Fibroblast of skin of scalp (primary cell): ENCODE measurements around the gene ASB2.

Experiments
- DNase-seq: peaks from one replicate; pipeline ENCODE4 v3.0.0-alpha.2; 2013

ASB2 gene

GRCh38 chr14:93945070-93945399, 31.3 kb downstream of the ASB2 start:
- DNase-seq = no peak

- DNase-seq = no peak
These were observed 31.9 kb downstream of the ASB2 start for GRCh38 chr14:93944348-93945069.

- DNase-seq = no peak
These were observed 32.4 kb downstream of the ASB2 start for GRCh38 chr14:93943930-93944329.

DNA sequence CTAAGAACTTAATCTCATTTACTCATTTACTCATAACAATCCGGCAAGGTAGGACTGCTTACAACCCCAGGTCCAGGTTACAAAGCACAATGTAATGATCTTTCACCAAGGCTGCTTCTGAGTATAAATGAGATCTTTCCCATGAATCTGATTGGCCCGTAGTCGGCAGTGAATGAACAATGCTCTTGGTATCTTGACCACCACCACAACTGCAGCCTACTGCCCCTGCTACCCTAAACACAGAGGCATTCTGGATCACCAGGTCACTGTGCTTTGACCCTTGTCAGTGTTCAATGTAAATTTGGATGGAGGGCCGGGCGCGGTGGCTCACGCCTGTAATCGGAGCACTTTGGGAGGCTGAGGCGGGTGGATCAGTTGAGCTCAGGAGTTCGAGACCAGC, 33.3 kb downstream of the ASB2 start:
- DNase-seq = no peak

DNA sequence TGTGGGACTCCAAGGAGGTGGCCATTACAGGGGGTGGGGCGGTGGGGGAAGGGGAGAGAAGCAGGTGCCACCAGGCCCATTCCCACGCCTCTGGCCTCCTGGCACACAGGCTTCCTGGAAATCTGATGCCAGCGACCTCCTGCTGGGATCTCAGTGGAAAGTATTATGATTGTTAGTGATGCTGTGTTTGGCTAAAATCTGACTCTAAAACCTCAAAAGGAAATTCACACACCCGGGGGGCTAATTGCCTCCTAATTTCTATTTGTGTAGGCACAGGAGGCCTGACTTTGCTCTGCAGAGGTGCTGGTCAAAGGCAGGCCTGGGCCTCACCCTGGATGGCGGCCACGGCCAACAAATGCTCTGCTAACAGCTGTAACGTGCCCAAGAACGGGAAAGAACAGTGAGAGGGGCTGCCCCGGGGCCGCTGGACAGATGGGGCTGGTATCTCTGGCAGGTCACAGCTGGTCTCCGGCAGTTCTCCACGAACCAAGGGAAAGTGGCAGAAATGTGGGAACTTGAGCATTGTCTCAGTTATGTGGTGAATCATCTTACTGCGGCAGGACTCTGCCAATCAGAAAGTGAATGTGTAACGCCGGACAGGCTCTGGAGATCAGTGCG, 35.0 kb downstream of the ASB2 start:
- peak; percentile 47 for DNase-seq

GRCh38 chr14:93940437-93940836, 35.9 kb downstream of the ASB2 start:
- DNase-seq = no peak

- peak; percentile 64 for DNase-seq
These were observed 36.8 kb downstream of the ASB2 start for GRCh38 chr14:93939304-93940229.

GRCh38 chr14:93938751-93939303, 37.5 kb downstream of the ASB2 start:
- DNase-seq = no peak

- no peak for DNase-seq
These were observed 38.9 kb downstream of the ASB2 start for GRCh38 chr14:93937519-93937918.

GRCh38 chr14:93936926-93937325, 39.4 kb downstream of the ASB2 start:
- DNase-seq = no peak

DNA sequence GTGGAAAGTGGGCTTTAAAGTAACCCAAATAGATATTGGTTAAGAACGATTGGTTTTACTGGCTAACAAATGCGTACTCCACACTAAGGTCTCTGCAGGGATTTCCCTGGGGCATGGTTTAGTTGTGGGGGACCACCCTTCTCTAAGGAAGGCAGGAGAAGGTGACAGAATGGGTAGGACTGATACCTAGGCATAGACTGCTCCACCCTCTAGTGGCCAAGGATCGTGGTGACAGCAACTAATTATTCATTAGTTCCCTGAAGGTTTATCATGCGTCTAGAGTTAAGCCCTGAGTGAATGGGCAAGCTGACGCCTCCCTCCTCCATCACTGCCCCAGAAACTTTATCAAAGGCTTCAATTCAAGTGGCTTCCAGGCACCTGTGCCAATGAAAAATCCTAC, 40.1 kb downstream of the ASB2 start:
- no peak for DNase-seq

DNA sequence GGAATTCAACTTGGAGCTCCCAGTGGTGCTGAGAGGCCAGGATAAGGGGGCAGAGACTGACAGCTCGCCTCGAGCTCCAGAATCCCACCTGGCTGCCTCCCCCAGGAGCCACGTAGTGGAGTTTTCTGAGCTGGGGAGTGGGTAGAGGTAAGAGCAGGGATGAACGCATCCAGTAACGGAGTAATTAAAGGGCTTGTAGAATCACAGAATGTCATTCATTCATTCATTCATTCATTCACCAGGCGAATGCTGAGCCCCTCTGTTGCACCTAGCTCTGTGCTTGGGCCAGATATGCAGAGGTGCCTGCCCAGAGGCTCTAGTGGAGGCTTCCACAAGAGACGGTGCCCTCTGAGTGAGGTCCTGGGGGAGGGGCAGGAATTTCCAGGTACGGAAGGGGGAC, 41.2 kb downstream of the ASB2 start:
- DNase-seq = no peak

DNA sequence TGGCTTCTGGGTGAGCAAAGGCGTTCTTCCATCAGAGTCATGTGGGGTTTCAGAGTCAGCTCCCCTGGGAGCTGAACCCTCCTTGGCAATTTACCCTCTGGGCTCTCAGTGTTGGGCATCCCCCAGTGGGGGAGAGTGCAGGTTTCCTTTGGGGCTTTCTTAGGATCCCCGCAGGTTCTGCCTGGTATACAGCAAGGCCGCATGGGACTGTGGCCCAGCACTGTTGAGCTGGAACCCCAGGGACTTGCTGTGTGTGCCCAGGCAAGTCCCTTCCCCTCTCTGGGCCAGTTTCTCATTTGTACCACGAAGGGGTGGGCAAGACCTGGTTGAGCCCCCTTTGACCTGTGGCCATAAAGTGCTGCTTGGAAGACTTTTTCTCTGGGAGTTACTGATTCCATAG, 43.7 kb downstream of the ASB2 start:
- DNase-seq = no peak

GRCh38 chr14:93930989-93931307, 45.4 kb downstream of the ASB2 start:
- no peak for DNase-seq

- no peak for DNase-seq
These were observed 45.9 kb downstream of the ASB2 start for GRCh38 chr14:93930296-93930988.

DNA sequence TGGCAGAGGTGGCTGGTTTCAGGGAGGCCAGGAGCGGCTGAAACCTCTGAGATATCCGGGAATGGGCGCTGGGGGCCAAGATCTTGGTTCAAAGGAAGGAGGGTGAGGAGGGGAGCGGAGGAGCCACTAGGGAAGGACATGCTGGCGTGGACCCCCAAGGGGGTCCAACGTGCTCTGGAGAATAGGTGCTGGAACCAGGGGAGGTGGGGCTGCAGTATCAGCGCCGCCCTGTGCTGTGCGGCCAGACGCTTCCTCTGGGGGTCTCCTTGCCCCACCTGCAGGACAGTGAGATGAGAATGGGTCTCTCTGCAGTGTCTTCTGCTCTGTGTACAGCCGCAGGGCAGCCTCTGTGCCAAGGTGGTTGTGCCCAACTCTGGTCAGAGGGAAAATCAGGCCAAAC, 46.7 kb downstream of the ASB2 start:
- DNase-seq = no peak

GRCh38 chr14:93929048-93929535, 47.3 kb downstream of the ASB2 start:
- no peak for DNase-seq

DNA sequence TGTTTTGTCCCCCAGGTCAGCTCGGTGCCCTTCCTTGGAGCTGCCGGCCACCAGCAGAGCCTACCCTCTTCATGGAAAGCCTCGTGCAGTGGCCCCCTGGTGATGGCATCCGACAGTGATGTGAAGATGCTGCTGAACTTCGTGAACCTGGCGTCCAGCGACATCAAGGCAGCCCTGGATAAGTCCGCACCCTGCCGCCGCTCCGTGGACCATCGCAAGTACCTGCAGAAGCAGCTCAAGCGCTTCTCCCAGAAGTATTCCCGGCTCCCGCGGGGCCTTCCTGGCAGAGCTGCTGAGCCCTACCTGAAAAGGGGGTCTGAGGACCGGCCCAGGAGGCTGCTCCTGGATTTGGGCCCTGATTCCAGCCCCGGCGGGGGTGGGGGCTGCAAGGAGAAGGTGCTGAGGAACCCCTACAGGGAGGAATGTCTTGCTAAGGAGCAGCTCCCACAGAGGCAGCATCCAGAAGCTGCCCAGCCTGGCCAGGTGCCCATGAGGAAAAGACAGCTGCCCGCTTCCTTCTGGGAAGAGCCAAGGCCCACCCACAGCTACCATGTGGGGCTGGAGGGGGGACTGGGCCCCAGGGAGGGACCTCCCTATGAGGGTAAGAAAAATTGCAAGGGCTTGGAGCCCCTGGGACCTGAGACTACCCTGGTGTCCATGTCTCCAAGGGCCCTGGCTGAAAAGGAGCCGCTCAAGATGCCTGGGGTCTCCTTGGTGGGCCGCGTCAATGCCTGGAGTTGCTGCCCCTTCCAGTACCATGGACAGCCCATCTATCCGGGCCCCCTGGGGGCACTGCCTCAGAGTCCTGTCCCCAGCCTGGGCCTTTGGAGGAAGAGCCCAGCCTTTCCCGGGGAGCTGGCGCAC, 48.0 kb downstream of the ASB2 start:
- no peak for DNase-seq

DNA sequence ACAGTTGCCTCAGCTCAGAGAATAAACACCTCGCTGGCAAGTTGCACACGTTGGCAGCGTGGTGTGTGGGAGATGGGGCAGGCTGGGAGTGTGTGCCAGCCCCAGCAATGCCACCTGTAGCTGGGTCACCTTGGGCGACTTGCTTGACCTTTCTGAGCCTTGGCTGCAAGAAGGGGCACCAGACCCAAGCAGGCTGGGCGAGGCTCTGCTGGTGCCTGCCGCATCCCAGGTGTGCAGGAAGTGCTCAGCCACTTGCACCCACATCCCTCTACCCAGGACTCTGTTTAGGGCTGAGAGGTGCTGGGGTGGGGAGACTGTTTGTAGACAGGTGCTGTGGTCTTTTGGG, 48.6 kb downstream of the ASB2 start:
- DNase-seq = no peak

- DNase-seq = no peak
These were observed 49.2 kb downstream of the ASB2 start, which contains the start of gene FAM181A for GRCh38 chr14:93926873-93927799. TSS of gene FAM181A (plus strand) at chr14:93927344. CDS start at chr14:93928286, 942 bp downstream.
